NT2/D1 (cell line): ENCODE data around the gene AGPS.
"Not testable (repeated sequence)": the region's sequence is repeated elsewhere in the genome, so short reads cannot be mapped to it uniquely, and the experiment has no call there.

Experiments used
- DNase-seq: peaks from one replicate; pipeline ENCODE4 v3.0.0-alpha.2; 2011; ENCODE audit warnings: low read depth, low spot score
- H3K27me3 ChIP-seq: 2 replicates; pipeline ENCODE4 v1.6.0; 2011; ENCODE audit warnings: mild to moderate bottlenecking; ENCODE audit not compliant: insufficient read length, insufficient read depth
- H3K36me3 ChIP-seq: 2 replicates; pipeline ENCODE4 v1.6.1; 2011; ENCODE audit warnings: mild to moderate bottlenecking, low read length, mixed read lengths; ENCODE audit not compliant: insufficient read depth, insufficient read length
- H3K4me1 ChIP-seq: 2 replicates; pipeline ENCODE4 v1.5.1; 2011; ENCODE audit not compliant: insufficient read depth, insufficient read length
- H3K4me3 ChIP-seq: 2 replicates; pipeline ENCODE4 v1.5.1; 2011; ENCODE audit warnings: low read depth; ENCODE audit not compliant: insufficient read length
- H3K9ac ChIP-seq: 2 replicates; pipeline ENCODE4 v1.6.0; 2011; ENCODE audit warnings: low read depth; ENCODE audit not compliant: insufficient read length
- H3K9me3 ChIP-seq: 2 replicates; pipeline ENCODE4 v1.5.1; 2011; ENCODE audit warnings: mild to moderate bottlenecking, low read length; ENCODE audit not compliant: insufficient read depth
- SUZ12 ChIP-seq: IDR thresholded peaks from 2 replicates; pipeline ENCODE4 v1.6.1; 2011; ENCODE audit not compliant: insufficient read length, insufficient read depth; ENCODE audit errors: extremely low read depth
- YY1 ChIP-seq: IDR thresholded peaks from 2 replicates; pipeline ENCODE4 v1.6.1; 2011; ENCODE audit not compliant: insufficient read length, insufficient read depth
- ZNF274 ChIP-seq: IDR thresholded peaks from 2 replicates; pipeline ENCODE4 v1.6.1; 2011; ENCODE audit warnings: mild to moderate bottlenecking, low read depth, low read length

The AGPS gene

GRCh38 chr2:177400337-177400923 lies 7.9 kb downstream of the AGPS start:
- Histone ChIP-seq H3K4me3 (no peak overlapping the region), H3K27me3 (no peaks in the 10 kb centered on the region), H3K4me1 (no peaks in the 10 kb centered on the region), H3K9me3 (no peaks in the 10 kb centered on the region), H3K36me3 (peaks cover 4% of the 10 kb centered on the region), H3K9ac (no peak overlapping the region)
- DNase-seq = no peak
- TF ChIP-seq ZNF274 (no peak), SUZ12 (no peak), YY1 (no peak)

- Histone ChIP-seq H3K36me3 (peaks cover 4% of the 10 kb centered on the region), H3K4me3 (no peak overlapping the region), H3K9ac (no peak overlapping the region), H3K27me3 (no peaks in the 10 kb centered on the region), H3K9me3 (no peaks in the 10 kb centered on the region), H3K4me1 (no peaks in the 10 kb centered on the region)
- no peak for TF ChIP-seq SUZ12
- no peak for TF ChIP-seq YY1
- TF ChIP-seq ZNF274 = no peak
- DNase-seq = no peak
Observed at GRCh38 chr2:177402096-177402495, 9.5 kb downstream of the AGPS start.

- H3K9me3 ChIP-seq = peaks cover 12% of the 10 kb centered on the region
- DNase-seq = no peak
- no peaks in the 10 kb centered on the region for H3K27me3 ChIP-seq
- H3K4me3 ChIP-seq = no peak overlapping the region
- TF ChIP-seq YY1 = no peak
- TF ChIP-seq ZNF274 = no peak
- no peak for TF ChIP-seq SUZ12
- H3K36me3 ChIP-seq = no peaks in the 10 kb centered on the region
- H3K4me1 ChIP-seq = no peaks in the 10 kb centered on the region
- H3K9ac ChIP-seq = no peak overlapping the region
Observed at GRCh38 chr2:177403838-177404237, 11.3 kb downstream of the AGPS start.

- Histone ChIP-seq H3K36me3 (no peaks in the 10 kb centered on the region), H3K4me3 (no peak overlapping the region), H3K9me3 (peaks cover 16% of the 10 kb centered on the region), H3K4me1 (no peaks in the 10 kb centered on the region), H3K27me3 (no peaks in the 10 kb centered on the region), H3K9ac (no peak overlapping the region)
- no peak for DNase-seq
- TF ChIP-seq ZNF274 = no peak
- TF ChIP-seq SUZ12 = no peak
- no peak for TF ChIP-seq YY1
Observed at GRCh38 chr2:177404243-177404642, 11.7 kb downstream of the AGPS start.

- Histone ChIP-seq H3K27me3 (no peaks in the 10 kb centered on the region), H3K4me1 (no peaks in the 10 kb centered on the region), H3K36me3 (no peaks in the 10 kb centered on the region), H3K4me3 (no peak overlapping the region), H3K9me3 (peaks cover 23% of the 10 kb centered on the region), H3K9ac (no peak overlapping the region)
- no peak for DNase-seq
- TF ChIP-seq ZNF274 (no peak), YY1 (no peak), SUZ12 (no peak)
Observed at GRCh38 chr2:177405029-177405692, 12.6 kb downstream of the AGPS start.

- Histone ChIP-seq H3K36me3 (no peaks in the 10 kb centered on the region), H3K9me3 (peaks cover 23% of the 10 kb centered on the region), H3K27me3 (no peaks in the 10 kb centered on the region), H3K4me1 (no peaks in the 10 kb centered on the region), H3K4me3 (no peak overlapping the region), H3K9ac (no peak overlapping the region)
- no peak for TF ChIP-seq YY1
- DNase-seq = no peak
Observed at GRCh38 chr2:177406182-177406581, 13.6 kb downstream of the AGPS start.

GRCh38 chr2:177407031-177407430 lies 14.5 kb downstream of the AGPS start:
- no peaks in the 10 kb centered on the region for H3K27me3 ChIP-seq
- DNase-seq = no peak
- no peaks in the 10 kb centered on the region for H3K4me1 ChIP-seq
- TF ChIP-seq ZNF274 (no peak), SUZ12 (no peak), YY1 (no peak)
- H3K9ac ChIP-seq = no peak overlapping the region
- no peak overlapping the region for H3K4me3 ChIP-seq
- H3K9me3 ChIP-seq = peaks cover 23% of the 10 kb centered on the region
- H3K36me3 ChIP-seq = no peaks in the 10 kb centered on the region

GRCh38 chr2:177410629-177411028 lies 18.1 kb downstream of the AGPS start:
- not testable (repeated sequence) for H3K4me1 ChIP-seq, H3K36me3 ChIP-seq, H3K9ac ChIP-seq, H3K27me3 ChIP-seq, H3K4me3 ChIP-seq, DNase-seq
- peaks cover 23% of the 10 kb centered on the region for H3K9me3 ChIP-seq
